HPDE6-E6E7 (cell line): ENCODE data around the gene MAPKBP1.
"Not testable (repeated sequence)": the region's sequence is repeated elsewhere in the genome, so short reads cannot be mapped to it uniquely, and the experiment has no call there.

Experiments used
- DNase-seq: peaks from one replicate; pipeline ENCODE4 v3.0.0; 2011; ENCODE audit warnings: missing footprints; ENCODE audit errors: extremely low spot score

The MAPKBP1 gene, protein sequence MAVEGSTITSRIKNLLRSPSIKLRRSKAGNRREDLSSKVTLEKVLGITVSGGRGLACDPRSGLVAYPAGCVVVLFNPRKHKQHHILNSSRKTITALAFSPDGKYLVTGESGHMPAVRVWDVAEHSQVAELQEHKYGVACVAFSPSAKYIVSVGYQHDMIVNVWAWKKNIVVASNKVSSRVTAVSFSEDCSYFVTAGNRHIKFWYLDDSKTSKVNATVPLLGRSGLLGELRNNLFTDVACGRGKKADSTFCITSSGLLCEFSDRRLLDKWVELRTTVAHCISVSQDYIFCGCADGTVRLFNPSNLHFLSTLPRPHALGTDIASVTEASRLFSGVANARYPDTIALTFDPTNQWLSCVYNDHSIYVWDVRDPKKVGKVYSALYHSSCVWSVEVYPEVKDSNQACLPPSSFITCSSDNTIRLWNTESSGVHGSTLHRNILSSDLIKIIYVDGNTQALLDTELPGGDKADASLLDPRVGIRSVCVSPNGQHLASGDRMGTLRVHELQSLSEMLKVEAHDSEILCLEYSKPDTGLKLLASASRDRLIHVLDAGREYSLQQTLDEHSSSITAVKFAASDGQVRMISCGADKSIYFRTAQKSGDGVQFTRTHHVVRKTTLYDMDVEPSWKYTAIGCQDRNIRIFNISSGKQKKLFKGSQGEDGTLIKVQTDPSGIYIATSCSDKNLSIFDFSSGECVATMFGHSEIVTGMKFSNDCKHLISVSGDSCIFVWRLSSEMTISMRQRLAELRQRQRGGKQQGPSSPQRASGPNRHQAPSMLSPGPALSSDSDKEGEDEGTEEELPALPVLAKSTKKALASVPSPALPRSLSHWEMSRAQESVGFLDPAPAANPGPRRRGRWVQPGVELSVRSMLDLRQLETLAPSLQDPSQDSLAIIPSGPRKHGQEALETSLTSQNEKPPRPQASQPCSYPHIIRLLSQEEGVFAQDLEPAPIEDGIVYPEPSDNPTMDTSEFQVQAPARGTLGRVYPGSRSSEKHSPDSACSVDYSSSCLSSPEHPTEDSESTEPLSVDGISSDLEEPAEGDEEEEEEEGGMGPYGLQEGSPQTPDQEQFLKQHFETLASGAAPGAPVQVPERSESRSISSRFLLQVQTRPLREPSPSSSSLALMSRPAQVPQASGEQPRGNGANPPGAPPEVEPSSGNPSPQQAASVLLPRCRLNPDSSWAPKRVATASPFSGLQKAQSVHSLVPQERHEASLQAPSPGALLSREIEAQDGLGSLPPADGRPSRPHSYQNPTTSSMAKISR (N-terminal part only)

DNA sequence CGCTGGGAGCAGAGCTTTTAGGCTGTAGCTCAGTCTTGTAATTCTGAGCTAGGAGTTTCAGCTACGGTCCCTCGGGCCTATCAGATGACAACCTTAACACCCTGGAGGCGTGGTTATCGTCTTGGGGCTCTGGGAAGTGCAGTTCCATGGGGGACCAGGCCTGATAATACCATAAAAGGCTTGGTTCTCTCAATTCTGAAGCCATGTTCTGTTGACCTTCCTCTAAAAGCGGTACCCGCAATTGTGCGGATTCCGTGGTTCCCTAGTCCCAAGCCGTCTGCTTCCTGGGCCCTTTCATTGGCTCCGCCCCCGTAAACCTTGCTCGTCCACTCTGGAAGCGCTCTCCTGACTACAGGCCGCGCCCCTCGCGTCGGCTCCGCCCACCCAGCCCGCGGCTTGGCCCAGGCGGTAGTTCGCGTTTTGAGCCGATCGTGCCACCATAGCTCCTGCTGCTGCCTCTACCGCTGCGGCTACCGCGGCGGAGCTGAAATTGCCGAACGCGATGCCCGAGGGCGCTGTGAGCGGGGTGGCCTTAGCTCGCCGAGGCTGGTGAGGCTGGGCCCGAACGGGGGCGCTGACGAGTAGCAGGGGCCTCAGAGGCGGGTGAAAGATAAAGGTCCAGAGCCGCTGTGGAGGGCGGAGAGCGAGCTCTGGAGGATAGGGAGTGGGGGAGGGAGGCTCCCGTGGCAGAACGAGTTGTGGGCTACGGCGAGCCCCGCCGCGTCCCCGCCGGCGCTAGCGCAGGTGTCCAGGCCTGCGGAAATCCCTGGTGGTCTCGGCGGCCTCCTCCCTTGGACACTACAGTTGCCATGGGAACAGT, at the start of gene MAPKBP1:
Gene MAPKBP1, plus strand, starts transcription at position 423 of the 820 bp plus-strand sequence. CDS start 792 bp downstream, outside the sequence.
- peak; percentile 87 for DNase-seq

DNA sequence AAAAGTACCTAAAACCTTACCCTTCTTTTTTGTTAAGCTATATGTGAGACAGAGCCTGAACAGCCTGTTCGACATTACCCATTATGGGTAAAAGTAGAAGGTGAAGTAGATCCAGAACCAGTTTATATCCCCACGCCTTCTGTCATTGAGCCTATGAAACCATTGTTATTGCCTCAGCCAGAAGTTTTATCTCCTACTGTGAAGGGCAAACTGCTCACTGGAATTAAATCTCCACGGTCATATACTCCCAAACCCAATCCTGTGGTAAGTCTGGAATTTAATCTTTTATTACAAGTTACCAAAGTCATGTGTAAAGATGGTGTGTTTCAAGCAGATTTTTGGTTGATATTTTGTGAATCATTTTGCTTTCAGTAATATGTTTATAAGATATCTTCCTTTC, 47.1 kb upstream of the MAPKBP1 start:
- no peak for DNase-seq

DNA sequence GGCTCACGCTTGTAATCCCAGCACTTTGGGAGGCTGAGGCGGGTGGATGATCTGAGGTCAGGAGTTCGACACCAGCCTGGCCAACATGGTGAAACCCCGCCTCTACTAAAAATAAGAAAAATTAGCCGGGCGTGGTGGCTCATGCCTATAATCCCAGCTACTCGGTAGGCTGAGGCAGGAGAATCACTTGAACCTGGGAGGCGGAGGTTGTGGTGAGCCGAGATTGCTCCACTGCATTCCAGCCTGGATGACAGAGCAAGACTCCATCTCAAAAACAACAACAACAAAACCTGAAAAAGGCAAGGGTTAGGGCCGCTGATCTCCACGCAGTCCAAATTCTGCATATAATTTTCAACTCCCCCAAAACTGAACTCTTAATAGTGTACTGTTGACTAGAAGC, 46.2 kb upstream of the MAPKBP1 start:
- not testable (repeated sequence) for DNase-seq

DNA sequence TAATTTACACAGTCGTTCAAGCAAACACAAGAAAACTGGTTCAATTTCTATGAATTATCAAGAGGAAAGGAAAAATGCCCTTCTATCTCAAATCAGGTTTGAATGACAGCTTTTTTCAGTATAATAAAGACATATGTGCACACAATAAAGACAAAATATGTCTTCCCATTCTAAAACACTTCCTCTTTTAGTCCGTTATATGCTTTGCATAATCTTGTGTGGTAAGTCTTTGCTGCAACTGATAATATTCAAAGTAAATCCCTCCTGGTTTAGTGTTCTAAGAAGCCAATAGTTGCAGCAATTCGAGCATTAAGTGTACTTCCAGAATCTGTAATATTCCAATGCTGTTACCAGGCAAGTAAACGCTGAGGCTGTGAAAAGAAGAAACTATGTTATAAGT, 43.7 kb upstream of the MAPKBP1 start:
- no peak for DNase-seq

DNA sequence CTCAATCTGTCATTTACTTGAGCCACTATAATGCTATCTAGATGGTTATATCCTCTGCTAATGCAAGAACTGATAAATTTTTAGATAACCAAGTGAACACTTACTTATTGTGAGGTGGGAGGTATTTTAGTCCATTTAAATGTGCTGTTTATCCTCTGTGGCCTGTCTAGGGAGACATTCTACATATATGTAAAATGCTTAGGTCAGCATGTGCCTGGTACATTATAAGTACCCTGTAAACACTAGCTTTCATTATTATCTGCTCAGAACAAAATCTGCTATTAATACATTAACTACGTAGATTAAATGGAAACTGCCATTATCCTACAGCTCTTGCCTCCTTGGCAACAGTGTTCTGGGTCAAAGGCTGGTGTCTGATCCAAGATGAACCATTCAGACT, 41.8 kb upstream of the MAPKBP1 start:
- DNase-seq: no peak

DNA sequence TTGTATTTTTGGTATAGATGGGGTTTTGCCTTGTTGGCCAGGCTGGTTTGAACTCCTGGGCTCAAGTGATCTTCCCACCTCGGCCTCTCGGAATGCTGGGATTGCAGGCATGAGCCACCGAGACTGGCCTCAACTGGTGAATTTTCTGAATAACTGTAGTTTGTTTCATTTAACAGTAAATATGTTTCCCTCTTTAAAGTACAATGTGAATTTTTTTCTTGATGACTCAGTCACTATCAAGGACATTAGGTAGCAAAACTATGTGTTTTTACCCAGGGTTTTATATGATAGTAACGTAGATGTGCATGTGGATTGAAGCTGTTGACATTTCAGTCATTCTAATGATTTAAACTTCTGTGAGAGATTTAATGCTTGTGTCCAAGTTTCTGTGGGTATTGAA, 40.2 kb upstream of the MAPKBP1 start:
- DNase-seq: no peak

DNA sequence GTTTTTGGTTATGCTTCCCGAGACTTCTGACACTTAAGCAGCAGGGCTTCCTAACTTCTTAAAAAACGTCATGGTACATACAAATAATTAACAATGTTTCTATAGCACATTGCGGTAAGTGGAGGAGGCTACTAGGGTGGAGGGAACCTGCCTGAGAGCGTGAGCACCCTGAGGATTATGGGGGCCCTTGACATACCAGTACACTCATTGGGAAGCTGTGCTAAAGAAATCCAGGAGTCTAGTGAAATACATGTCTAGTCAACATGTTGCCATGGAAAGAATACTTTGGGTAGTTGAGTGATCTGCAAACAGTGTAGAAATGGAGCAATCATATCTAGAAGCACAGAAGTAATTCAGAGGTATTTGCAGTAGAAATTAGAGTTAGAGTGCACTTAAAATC, 39.2 kb upstream of the MAPKBP1 start:
- no peak for DNase-seq

DNA sequence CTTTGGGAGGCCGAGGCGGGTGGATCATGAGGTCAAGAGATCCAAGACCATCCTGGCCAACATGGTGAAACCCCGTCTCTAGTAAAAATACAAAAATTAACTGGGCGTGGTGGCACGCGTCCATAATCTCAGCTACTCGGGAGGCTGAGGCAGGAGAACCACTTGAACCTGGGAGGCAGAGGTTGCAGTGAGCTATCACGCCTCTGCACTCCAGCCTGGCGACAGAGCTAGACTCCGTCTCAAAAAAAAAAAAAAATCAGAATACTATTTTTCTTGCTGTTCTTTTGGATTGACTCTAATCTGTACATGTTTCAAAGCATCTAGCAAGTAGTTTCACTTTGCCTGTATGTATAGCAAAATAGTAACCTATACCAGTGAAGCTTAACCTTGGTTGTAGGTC, 38.8 kb upstream of the MAPKBP1 start:
- DNase-seq: not testable (repeated sequence)

DNA sequence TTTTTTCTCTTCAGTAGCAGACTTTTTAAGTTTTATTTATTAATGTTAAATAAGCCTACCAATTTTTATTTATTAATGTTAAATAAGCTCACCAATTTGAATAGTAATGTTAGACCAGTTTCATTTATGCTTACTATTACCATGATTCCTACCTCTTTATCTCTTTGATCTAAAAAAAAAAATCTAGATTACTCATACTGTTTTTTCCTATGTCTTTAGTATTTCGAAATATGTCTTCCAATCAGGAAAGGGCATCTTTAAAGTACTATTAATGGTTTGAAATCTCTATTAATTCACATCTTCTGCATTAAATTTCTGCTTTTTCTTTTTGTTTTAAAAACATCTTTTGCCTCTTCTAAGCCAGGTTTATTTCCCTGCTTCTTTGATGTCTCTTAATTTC, 27.5 kb upstream of the MAPKBP1 start:
- no peak for DNase-seq

DNA sequence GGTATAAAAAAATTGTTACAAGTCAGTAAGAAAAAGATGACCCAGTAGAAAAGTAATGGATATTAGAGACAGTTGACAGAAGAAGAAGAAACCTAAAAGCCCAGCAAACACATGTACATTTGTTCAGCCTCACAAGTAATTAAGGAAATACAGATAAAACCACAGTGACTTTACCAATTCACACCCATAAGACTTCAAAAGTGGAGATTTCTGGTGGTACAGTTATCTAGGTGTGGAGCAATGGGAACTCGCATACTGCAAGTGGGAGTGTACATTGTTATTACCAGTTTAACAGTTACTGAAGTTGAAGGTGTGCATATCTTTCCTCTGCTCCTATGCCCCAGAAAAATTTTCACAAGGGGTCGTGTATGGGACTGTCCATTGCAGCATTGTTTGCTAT, 18.1 kb upstream of the MAPKBP1 start:
- DNase-seq: no peak

DNA sequence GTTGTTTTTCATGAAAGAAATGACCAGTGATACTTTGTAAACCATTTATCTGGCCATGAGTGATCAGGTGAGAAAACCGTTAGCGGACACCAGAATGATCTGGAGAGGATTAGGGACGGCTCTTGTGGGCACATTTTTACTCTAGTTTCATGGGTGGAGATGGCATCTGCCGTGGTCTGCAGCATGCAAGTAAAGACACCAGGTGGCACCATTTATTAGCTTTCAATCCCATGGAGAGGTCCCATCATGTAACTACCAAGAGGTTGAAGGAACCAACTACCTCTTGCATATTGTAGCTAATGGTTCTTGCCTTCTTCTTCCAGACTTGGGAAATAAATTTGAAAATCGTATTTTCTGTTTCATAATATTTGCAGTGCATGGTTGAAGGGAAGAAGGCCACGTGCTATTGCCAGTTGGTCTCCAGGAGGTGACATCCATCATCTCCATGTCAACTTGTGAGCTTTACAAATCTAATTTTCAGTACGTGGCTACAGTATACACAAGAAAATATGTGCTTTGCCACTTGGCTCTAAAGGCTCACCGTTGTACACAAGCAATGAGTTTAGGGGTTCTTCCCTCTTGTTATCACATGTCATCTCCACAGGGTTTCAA, 1.5 kb upstream of the MAPKBP1 start:
- peak; percentile 71 for DNase-seq

DNA sequence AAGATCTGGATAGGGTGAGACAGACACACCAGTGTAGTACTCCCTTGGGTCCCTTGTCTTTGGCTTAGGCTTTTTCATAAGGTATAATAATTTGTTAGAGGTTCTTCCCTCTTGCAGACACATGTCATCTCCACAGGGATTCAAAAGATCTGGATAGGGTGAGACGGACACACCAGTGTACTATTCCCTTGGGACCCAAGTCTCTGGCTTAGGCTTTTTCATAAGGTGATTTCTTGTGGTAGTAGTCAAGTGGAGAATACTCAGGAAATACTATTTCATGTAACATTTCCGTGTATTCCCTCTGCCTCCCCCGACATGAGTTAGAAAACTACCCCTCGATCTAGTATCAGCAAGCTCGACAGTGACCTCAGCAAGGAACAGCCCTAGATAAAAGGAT, 954 bp upstream of the MAPKBP1 start:
- DNase-seq: no peak

DNA sequence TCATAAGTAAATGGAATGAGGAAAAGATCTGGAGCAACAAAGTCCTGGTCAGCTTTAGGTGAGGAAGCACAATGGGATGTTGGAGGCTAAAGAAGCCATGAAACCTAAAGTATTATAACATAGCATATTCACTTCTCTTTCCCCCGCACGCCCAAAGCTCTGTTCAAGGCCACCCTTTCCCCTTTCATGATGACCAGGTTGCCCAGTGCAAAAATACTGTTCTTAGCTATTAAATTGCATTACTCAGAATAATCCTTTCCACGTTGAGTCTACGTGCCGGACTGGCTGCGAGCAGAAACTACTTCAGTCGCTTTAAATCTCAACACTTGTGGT, 589 bp upstream of the MAPKBP1 start:
- no peak for DNase-seq

DNA sequence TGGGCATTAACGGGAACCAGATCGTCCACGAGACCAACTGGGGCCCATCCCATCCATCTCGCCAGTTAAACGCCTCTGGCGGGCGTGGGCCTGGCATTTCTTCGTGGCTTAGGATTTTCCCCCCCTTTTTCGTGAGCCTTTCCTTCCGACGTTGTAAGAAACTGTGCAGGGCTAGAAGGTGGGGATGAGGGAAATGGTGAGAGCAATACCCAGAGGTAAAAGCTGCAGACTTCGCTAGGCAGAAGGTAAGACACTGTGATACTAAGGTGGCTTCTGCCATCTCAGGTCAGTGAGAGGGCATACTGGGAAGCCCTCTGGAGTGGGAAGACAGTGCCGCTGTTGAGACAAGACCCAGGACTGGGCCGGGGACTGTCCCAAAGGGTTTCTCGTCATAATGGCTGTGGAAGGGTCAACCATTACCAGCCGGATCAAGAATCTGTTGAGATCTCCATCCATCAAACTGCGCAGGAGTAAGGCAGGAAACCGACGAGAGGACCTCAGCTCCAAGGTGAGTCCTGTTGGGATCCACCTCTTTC, 666 bp downstream of the MAPKBP1 start:
- no peak for DNase-seq

DNA sequence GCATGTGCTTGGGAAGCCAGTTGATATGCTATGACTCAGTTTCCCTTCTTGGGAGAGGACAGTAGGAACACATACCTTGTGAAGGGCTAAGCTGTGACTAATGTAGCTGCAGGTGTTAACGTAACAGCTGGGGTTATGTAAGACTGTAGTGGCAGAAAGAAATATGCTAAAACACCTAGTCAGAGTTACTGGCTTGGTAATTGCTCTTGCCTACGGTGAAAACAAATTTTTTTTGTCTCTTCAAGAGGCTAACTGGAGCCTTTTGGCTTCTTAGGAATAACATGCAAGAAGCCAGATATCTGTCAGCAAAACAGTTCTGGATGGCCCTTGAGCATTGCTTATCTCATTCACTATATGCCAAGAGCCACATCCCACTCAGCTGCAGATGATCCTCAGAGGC, 1.4 kb downstream of the MAPKBP1 start:
- DNase-seq: no peak

DNA sequence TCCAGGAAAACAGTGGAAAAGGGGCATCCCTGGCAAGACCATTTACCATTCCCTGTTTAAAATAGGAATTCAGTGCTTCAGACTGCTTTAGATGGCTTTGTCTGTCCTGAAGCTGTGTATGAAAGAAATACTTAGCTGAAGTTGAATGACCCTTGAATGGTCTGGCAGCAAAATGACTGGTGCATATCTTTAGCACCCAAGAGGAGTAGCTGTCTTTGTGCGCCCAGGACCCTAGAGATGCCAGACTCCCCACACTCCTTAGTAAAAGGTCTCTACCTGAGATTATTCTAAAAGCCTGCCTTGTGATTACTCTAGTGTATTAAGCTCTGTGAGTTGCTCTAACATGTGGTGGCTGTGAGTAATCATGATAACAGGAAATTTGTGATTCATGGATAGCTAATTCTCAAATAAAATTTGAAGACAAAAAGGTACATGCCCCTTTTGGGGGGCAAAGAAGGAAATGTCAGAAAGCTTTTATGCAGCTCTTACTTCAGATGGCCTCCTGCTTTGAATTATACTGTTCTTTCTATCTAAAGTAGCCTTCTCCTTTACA, 3.2 kb downstream of the MAPKBP1 start:
- DNase-seq: no peak

DNA sequence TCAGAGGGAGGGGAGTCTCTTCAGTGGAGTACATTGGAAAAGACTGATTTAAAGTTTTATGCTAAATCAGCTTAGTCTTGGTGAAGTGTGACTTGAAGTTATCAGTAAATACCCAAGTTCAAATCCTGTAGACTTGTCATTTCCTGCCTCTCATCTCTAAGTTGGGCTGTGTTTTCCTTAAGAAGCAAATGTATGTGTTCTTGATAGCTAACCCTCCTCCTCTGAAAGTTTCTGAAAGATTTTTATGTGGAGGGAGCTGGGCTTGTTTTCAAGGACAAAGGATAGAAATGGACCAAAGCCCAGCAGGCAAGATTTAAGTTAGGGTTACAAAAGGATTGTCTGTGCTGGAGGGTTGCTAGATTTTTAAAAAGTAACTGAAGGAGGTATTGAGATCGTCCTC, 4.2 kb downstream of the MAPKBP1 start:
- DNase-seq: no peak

DNA sequence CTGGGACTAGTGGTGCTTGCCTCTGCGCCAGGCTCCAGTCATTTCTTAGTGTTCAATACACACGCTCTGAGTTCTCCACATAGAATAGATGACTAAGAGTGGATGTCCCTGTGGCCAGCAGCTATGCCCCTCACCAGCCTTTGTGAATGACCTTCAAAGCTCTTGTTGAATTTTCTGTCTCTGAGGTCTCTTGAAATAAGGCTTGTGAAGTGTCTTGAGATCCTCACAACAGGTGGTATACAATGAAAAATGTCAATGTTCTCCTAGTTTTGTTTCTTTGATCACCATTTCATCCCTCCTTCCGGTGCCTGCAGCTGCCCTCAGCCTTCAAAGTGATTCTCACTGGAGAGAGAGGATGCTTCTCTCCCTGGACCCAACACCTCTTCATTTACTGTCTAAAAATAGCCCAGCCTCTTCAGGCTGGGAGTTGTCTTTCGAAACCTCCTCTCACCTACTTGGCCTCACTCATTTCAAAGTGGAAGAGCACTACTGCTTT, 5.4 kb downstream of the MAPKBP1 start:
- no peak for DNase-seq

DNA sequence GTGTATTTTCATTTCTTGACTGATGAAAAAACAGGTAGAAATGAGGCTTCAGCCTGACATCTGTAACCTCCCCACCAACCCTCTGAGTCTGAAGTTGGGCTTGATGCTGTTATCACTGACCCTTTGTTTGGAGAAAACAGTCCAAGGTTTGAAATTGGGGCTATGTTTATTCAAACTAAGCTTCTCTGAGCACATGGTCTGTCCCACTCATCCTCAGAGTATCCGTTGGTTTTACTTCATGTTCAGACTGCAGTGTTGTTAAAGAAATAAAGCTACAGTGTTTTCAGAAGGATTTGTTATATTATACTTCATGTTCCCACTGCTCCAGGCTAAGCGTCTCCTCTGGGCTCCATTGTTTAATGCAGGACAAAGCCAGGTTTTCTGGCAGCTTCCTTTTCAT, 6.0 kb downstream of the MAPKBP1 start:
- no peak for DNase-seq

DNA sequence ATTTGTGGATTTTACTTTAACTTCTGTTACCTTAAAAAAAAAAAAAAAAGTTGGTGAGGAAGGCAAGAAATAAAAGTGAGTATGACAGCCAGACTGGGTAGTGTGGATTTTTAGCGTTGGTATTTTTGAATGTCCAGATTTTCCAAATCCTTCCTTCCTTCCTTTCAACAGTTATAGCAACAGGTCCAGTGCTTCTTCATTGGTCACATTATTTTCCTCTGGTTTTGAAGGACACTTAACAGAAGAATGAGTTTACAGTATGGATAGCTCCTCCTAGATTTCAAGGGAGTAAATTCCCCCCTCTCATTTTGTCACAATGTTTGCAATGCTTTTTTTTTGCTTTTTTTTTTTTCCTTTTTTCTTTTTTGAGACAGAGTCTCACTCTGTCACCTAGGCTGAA, 6.4 kb downstream of the MAPKBP1 start:
- no peak for DNase-seq
